DMS53 treated with DMSO at 0.1 percent for 48 hours (cell line): Measurements from ENCODE around the gene ACBD3.
A peak's percentile ranks its signal among the peaks of the same experiment; 100 is the strongest.

ENCODE experiments used
- DNase-seq: peaks from one replicate; lab custom pipeline; 2025; ENCODE audit not compliant: unreplicated experiment; lab: John Stamatoyannopoulos, UW

Gene ACBD3

GRCh38 chr1:226135059-226135651, 51.4 kb downstream of the ACBD3 start:
- DNase-seq: peak; percentile 72

DNA sequence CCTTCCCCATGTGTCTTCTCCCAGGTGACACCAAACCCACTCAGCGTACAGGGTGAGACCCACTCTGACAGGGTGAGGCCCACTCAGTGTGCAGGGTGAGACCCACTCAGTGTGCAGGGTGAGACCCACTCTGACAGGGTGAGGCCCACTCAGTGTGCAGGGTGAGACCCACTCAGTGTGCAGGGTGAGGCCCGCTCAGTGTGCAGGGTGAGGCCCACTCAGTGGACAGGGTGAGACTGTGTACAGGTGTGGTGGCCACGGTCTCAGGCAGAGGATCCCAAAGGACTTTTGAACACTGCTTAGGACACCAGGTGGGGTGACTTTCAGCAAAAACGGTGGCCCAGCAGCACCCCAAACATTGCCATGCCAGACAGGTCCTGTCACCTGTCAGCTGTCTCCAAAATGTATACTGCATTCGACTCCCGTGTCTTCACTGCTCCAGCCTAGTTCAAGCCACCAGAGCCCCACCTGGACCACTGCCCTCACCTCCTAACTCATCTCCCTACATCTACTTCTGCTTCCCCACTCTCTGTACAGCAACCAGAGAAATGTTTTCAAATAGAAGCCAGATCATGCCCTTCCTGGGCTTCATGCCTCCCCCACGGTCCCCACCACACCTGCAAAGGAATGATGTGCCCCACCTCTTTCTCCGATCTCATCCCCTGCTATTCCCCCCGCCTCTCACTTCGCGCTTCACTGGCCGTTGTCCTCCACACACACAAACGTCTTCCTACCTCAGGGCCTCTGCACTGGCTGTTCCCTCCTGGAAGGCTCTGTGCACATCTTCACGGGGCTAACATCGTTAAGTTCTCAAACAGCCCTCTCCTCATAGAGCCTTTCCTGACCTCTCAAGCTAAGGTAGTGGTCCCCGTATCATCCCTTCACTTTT, 52.1 kb downstream of the ACBD3 start:
- no peak for DNase-seq

DNA sequence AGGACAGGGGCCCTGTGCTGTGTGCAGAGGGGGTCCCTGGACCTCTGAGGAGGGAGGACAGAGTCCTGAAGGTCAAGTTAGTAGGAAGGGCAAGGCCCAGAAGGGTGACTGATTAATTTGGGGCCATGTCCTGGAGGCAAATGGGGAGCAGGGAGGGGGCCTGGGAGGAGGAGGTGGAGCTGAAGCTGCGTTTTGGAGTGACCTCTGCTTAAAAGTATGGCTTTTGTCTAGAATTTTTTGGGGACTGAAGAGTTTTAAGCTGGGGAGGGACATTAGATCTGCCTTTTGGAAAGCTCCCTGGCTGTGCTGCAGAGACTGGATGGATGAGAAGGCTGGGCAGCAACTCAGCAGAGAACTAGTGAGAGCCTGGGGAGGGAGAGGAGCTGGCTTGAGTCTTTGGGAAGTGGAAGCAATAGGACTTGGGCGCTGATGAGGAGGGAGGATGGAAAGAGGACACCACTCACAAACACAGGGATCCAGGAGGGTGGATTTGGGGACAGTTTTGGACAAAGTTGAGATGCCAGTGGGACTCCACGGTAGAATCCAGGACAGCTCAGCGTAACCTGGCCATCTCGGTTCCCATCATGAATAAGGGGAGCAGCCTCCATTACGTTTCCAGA, 52.9 kb downstream of the ACBD3 start:
- no peak for DNase-seq

DNA sequence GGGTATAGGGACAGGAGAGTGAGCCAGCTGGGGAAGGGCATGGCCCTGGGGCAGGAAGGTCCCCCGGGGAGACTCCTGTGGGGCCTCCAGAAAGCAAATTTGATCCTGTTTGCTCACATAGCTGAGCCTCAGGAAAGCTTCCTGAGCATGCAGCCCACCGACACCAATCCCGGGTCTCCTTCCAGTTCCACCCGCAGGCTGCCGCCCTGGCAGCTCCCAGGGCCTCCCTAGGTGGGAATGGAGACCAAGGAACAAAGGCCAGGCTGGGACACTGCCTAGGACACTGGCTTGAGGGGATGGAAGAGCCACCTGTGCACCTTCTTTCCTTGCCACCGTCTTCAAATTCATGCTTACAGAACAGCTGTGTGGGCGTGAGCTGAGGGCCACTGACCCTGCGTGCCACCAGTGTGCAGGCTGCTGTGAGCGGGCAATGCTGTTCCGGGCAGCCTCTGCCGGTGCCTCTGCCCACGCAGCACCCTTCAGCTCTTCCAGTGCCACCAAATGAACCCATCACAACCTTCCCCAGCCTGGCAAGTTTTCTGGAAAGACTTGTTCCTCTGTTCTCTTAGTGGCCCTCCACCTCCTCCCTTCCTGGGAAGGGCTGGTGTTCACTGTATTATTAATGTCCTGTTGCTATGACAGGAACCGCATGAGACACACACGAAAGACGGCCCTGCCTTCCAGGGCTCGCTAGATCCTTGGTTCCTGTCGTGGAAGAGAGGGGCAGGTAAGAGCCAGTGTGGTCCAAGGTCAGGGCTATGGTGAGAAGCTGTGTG, 53.6 kb downstream of the ACBD3 start:
- no peak for DNase-seq

DNA sequence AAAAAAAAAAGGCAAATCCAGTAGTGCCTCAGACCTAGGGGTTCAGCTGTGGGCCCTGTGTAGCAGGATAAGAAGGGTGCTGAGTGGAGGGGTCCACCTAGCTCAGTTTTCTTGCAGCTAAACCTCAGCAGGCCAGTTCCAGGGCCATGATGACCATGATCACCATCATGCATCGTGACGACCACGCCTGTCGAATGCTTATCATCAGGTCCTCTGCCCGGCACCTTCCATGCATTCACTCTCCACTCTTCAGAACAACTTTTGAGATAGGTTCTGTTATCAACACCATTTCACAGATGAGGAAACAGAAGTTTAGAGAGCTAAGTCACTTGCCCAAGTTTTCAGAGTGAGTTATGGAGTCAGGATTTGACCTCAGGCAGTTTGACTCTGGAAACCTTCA, 54.9 kb downstream of the ACBD3 start:
- no peak for DNase-seq

DNA sequence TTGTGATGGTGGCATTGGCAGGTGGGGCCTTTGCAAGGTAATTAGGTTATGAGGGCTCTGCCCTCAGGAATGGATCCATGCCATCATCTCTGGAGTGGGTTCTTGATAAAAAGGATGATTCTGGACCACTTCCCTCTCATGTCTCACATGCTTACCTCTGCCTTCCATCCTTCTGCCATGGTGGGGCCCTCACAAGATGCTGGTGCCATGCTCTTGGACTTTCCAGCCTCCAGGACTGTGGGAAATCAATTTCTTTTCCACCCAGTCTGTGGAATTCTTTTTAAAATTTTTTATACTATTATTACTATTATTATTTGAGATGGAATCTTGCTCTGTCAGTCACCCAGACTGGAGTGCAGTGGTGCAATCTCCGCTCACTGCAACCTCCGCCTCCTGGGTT, 57.3 kb downstream of the ACBD3 start:
- DNase-seq: no peak

- no peak for DNase-seq
Measured at GRCh38 chr1:226128487-226129075, 58.0 kb downstream of the ACBD3 start.

- no peak for DNase-seq
Measured at GRCh38 chr1:226126824-226127569, 59.5 kb downstream of the ACBD3 start.

- no peak for DNase-seq
Measured at GRCh38 chr1:226125831-226126230, 60.7 kb downstream of the ACBD3 start.

DNA sequence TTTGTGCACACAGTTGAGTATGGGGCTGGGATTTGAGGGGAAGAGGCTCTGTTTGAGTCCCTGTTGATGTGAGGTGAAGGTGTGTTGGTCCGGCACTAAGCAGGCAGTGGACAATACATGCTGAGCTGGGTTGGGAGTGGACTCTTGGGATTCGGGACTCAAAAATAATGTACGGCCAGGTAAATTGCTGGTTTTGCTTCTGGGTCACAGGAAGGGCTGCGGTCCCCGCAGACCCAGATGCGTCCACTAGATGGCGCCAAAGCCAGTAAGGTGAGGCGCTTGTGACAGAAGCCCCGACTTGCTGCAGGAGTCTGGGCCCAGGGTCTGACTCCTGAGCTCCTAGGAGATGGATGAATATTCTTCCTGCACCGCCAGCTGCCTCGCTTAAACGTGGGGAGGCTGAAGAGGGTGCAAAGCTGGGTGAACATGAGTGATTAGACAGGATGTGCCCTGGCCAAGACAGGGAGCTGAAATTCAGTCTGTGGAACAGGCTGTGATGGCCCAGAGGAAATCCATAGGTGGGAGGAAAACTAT, 61.4 kb downstream of the ACBD3 start:
- peak; percentile 77 for DNase-seq

DNA sequence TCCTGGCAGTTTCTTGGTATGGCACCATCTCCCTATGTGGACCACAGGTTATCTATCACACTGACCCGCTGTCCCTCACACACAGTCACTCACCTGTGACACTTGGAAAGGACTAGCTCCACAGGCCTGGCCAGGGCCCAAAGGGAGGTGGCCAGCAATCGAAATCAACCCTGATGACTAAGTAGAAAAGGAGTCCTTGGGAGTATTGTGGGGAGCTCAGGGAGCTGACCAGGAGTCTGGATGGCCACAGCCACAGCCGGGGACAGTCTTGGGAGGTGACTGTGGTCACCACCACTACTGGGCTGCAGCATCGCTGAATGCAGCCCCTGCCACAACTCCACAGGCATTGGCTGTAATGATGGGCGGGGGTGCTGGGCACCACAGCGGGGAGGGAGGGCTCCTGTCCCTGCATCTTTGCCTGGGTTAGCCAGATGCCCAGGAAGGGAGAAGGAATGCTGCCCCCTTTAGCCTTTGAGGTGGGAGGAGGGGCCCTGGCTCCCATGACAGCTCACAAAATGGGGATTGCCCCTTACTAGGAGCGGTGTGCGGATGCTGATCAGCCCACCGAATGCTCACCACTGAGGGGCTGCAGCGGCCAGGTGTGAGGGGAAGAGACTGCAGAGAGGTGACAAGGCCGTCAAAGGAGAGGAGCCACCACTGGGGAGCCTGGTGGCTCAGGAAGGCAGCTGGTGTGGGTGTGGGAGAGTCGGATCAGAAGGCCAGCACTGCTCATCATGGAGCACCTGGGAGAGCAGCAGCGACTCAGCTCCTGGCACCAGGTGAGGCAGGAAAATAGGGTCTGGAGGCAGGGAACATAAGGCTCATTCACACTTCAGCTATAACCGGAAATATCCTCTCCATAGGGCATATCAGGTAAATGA, 62.7 kb downstream of the ACBD3 start:
- DNase-seq: peak; percentile 14

DNA sequence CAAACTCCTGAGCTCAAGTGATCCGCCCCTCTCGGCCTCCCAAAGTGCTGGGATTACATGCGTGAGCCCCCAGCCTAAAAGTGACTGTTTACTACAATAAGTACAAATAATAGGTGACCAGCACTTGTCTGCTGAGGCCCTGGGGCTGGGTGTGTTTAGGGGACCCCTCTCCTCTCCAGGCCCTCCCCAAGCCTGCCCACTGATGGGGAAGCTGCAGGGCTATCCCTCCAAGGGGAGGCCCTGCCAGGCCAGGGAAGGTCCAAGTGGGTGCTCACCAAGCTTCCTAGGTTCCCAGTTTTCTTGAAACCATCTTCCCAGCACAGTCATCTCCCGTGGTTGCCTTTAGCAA, 63.4 kb downstream of the ACBD3 start:
- DNase-seq: no peak

- peak; percentile 47 for DNase-seq
Measured at GRCh38 chr1:226121587-226122400, 64.7 kb downstream of the ACBD3 start.

- DNase-seq: no peak
Measured at GRCh38 chr1:226121049-226121586, 65.4 kb downstream of the ACBD3 start.

- no peak for DNase-seq
Measured at GRCh38 chr1:226120398-226120797, 66.1 kb downstream of the ACBD3 start.

DNA sequence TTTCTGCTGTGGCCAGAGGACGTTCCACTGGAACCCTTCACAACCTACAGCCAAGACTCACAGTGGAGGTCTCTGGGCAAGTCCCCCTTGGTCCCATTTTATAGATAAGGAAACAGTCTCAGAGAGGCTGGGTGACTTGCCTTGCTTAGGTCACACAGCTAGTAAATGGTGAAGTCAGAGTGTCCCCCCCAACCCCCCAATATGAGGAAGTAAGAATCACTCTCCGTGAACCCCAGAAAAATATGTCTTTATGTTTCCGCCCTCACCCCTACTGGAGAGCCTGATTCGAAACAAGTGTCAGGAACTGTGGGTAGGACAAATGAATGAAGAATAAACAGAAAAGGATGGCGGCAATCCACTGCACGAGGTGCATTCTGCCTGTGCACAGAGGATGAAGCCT, 67.4 kb downstream of the ACBD3 start:
- DNase-seq: no peak

DNA sequence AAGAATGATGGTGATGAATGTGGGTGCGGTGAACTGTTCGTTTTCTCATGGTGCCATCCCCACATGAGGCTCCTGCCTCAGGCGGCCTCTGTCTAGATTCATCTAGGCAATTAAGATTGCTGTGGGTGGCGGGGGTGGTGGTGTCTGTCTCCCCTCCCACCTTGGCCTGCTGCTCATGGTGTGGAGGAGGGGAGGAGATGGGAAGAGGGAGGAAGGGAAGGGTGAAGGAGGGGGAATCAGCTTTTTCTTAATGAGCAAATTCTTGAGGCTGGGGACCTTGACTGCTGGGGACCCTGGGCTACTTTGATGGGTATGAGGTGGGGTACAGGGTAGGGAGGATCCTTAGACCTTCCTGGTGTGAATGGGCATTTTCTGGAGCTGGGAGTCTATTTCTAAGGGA, 68.2 kb downstream of the ACBD3 start:
- DNase-seq: no peak

GRCh38 chr1:226117330-226117729, 69.2 kb downstream of the ACBD3 start:
- DNase-seq: no peak
